H7 (cell line): Measurements from ENCODE around the gene CDV3. TPM values are rescaled to one million over a fixed set of nuclear protein-coding genes. Genes with fewer than 3 reads are reported as not detected.
"Not testable (repeated sequence)": the region's sequence is repeated elsewhere in the genome, so short reads cannot be mapped to it uniquely, and the experiment has no call there.

Experiments
- DNase-seq: peaks from one replicate; pipeline ENCODE4 v3.0.0; 2012
- H3K27me3 ChIP-seq: 2 replicates; pipeline ENCODE4 v1.6.0; 2011; ENCODE audit warnings: mild to moderate bottlenecking, low read length; ENCODE audit not compliant: control insufficient read depth, insufficient read depth
- H3K36me3 ChIP-seq: replicated peaks from 2 replicates; pipeline ENCODE4 v1.5.1; 2011; ENCODE audit warnings: low read length; ENCODE audit not compliant: control insufficient read depth, insufficient read depth
- H3K4me3 ChIP-seq: 2 replicates; pipeline ENCODE4 v1.5.1; 2011; ENCODE audit warnings: low read depth, mild to moderate bottlenecking, control low read depth, low read length, moderate library complexity; ENCODE audit not compliant: insufficient read depth
- total RNA-seq: library from RNA; depleted of rRNA; stranded (reverse); fragments of >200 nt; shearing (Covaris generic); gene quantifications from 2 replicates; pipeline ENCODE4 v1.2.3, GENCODE V29; 2014

Gene CDV3
- total RNA-seq, 1 experiment from 2014 or later, result 89.7 TPM

DNA sequence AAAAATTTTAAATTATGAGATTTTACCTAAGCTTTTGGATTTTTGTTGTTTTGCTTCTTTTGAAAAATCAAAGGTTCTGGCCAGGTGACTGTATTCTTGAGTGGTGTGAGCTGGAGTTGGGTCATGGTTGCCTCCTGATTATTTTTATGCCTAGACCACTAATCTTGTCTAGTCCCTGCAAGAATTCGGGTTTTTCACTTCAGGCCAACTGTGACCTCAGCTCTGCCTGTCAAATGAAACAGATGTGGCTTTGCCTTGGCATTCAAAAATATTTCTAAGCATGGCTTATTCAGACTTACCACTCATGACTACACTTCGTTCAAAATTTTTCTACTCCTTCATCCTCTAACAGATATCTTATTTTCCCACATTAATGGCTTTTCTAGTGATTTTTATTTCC lies 25.4 kb upstream of the CDV3 start:
- Histone ChIP-seq H3K4me3 (no peak overlapping the region), H3K36me3 (no peaks in the 10 kb centered on the region), H3K27me3 (no peaks in the 10 kb centered on the region)
- no peak for DNase-seq

- Histone ChIP-seq H3K27me3 (no peaks in the 10 kb centered on the region), H3K4me3 (no peak overlapping the region), H3K36me3 (no peaks in the 10 kb centered on the region)
- DNase-seq, result no peak
Observed at GRCh38 chr3:133549565-133549964, 23.9 kb upstream of the CDV3 start.

DNA sequence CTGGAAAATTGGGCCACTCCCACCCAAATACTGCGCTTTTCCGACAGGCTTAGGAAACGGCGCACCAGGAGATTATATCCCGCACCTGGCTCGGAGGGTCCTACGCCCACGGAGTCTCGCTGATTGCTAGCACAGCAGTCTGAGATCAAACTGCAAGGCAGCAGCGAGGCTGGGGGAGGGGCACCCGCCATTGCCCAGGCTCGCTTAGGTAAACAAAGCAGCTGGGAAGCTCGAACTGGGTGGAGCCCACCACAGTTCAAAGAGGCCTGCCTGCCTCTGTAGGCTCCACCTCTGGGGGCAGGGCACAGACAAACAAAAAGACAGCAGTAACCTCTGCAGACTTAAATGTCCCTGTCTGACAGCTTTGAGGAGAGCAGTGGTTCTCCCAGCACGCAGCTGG lies 21.9 kb upstream of the CDV3 start:
- not testable (repeated sequence) for H3K36me3 ChIP-seq, H3K4me3 ChIP-seq, H3K27me3 ChIP-seq, DNase-seq

DNA sequence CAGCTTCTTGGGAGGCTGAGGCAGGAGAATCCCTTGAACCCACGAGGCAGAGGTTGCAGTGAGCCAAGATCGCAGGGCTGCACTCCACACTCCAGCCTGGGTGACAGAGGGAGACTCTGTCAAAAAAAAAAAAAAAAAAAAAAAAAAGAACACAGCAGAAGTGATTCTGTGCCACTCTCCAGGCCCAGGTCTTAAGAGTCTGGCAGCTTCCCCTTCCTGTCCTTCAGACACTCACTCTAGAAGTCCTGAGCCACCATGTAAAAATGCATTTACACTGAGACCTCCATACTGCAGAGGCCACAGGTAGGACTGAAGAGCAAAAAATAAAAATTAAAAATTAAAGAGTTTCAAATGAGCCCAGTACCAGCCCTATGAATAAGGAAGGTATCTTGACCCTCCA lies 11.8 kb upstream of the CDV3 start:
- H3K36me3 ChIP-seq, result no peaks in the 10 kb centered on the region
- no peak for DNase-seq
- H3K27me3 ChIP-seq, result no peaks in the 10 kb centered on the region
- H3K4me3 ChIP-seq, result no peak overlapping the region

- H3K4me3 ChIP-seq, result no peak overlapping the region
- no peak for DNase-seq
- H3K27me3 ChIP-seq, result no peaks in the 10 kb centered on the region
- no peaks in the 10 kb centered on the region for H3K36me3 ChIP-seq
Observed at GRCh38 chr3:133562376-133562775, 11.1 kb upstream of the CDV3 start.

DNA sequence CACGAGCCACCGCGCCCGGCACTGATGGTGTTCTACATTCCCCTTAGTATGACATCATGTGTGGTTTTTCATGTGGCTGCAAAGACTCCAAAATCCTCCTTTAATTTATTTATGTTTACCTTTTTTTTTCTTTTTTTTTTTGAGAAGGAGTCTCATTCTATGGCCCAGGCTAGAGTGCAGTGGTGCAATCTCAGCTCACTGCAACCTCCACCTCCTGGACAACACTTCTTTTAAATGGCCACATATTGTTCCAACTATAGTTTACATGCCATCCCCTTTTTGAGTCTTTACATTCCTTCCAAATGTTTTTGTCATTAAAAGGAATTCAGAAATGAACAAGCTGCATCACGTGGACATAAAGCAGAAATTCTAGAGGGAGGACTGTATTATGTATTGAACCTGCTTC lies 10.3 kb upstream of the CDV3 start:
- Histone ChIP-seq H3K27me3 (no peaks in the 10 kb centered on the region), H3K36me3 (no peaks in the 10 kb centered on the region), H3K4me3 (no peak overlapping the region)
- no peak for DNase-seq

GRCh38 chr3:133563816-133564215 lies 9.7 kb upstream of the CDV3 start:
- Histone ChIP-seq H3K36me3 (no peaks in the 10 kb centered on the region), H3K4me3 (no peak overlapping the region), H3K27me3 (no peaks in the 10 kb centered on the region)
- no peak for DNase-seq

- Histone ChIP-seq H3K4me3 (no peak overlapping the region), H3K27me3 (no peaks in the 10 kb centered on the region), H3K36me3 (no peaks in the 10 kb centered on the region)
- DNase-seq, result no peak
Observed at GRCh38 chr3:133568294-133569014, 5.0 kb upstream of the CDV3 start.

DNA sequence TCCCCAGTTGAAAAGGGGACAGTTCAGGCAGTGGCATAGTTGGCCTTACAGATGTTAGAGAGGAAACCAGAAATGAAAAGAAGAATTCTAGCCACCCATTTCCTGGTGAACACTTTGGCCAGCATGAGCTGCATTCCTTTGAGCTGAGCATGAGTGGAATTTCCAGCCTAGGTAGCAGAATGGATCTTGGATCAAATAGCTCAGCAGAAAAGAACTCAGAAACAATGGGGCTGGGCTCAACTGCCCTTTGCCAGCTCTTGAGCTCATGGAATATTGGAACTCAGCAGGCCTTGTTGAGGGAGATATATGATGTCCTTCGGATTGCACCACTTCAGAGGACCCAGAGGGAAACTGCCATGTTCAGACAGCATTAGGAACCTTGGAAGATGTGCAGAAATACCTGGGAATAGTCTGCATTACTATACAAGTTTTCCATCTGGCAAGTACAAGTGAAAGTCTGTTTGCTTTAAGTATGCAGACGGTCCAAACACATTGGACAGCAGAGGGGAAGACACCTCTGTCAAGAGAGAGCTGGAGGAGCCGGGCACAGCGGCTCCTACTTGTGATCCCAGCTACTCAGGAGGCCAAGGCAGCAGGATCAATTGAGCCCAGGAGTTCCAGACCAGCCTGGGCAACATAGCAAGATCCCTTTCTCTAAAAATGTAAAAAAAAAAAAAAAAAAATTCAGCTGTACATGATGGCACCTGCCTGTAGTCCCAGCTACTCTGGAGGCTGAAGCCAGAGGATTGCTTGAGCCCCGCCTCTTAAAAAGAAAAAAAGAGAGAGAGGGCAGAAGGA lies 3.1 kb upstream of the CDV3 start:
- H3K27me3 ChIP-seq, result no peaks in the 10 kb centered on the region
- H3K4me3 ChIP-seq, result no peak overlapping the region
- no peak for DNase-seq
- H3K36me3 ChIP-seq, result no peaks in the 10 kb centered on the region; the same call in 1 of the 2 replicates

DNA sequence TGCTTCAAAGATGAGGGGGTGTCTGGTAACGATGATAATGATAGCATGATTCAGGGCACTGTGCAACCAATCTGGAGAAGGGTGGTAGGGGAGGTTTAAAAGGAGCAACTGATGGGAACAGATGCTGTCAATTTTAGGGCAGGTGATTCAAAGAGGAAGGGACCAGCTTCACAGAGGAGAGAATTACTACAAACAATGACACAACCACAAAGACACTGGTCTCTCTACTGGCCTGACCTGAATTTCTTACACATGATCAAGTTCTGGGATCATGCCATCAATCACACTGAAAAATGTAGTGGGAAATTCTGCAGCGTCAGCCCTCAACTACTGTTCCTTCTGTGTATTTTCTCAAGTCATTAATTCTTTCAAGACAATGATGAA lies 2.6 kb upstream of the CDV3 start:
- DNase-seq, result no peak

GRCh38 chr3:133572158-133573053 lies 1.1 kb upstream of the CDV3 start:
- peaks cover 6% of the 10 kb centered on the region for H3K36me3 ChIP-seq
- DNase-seq, result no peak

More for the DNA sequence above, 2.6 kb upstream of the CDV3 start:
- no peaks in the 10 kb centered on the region for H3K27me3 ChIP-seq
- H3K36me3 ChIP-seq, result peaks cover 3% of the 10 kb centered on the region
- H3K4me3 ChIP-seq, result no peak overlapping the region

GRCh38 chr3:133573054-133573628 lies 345 bp upstream of the CDV3 start:
- H3K4me3 ChIP-seq, result peak overlapping the region; percentile 87
- peaks cover 9% of the 10 kb centered on the region for H3K36me3 ChIP-seq
- peak; percentile 92 for DNase-seq
- no peaks in the 10 kb centered on the region for H3K27me3 ChIP-seq

More at GRCh38 chr3:133572158-133573053, 1.1 kb upstream of the CDV3 start:
- H3K4me3 ChIP-seq, result peak overlapping the region; percentile 23; the same call in 1 of the 2 replicates
- no peaks in the 10 kb centered on the region for H3K27me3 ChIP-seq

- peaks cover 16% of the 10 kb centered on the region for H3K36me3 ChIP-seq
- peak; percentile 84 for DNase-seq
- peak overlapping the region; percentile 87 for H3K4me3 ChIP-seq
- no peaks in the 10 kb centered on the region for H3K27me3 ChIP-seq
Observed at GRCh38 chr3:133574260-133574881, 885 bp downstream of the CDV3 start.

DNA sequence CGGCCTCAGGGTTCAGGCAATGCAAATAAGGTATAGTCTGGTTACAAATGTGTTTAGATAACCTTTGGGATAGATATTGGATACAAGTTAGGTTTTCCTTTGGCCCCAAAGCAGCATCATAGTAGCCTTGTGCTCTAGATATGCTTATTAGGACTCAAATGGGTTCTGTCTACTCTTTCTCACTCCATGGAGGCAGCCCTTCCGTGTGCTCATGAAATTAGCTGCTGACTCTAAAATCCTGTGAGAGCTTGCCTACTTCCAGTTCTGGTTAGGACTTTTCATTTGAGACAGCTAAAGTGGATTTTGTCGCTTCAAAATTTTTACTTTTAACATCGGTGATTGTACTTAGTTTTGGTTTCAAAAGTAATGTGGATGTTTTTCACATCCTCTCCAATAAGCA lies 1.6 kb downstream of the CDV3 start:
- Histone ChIP-seq H3K4me3 (peak overlapping the region; percentile 87), H3K27me3 (no peaks in the 10 kb centered on the region), H3K36me3 (peaks cover 18% of the 10 kb centered on the region)
- DNase-seq, result no peak
